GM06990 (cell line): ENCODE measurements around the gene TULP4.

Experiments
- DNase-seq: peaks from one replicate; pipeline ENCODE4 v3.0.0-alpha.2; 2011; ENCODE audit not compliant: insufficient read length; ENCODE audit errors: extremely low read depth
- H3K27me3 ChIP-seq: replicated peaks from 2 replicates; pipeline ENCODE4 v1.6.0; 2011; ENCODE audit warnings: low read length; ENCODE audit not compliant: control insufficient read depth, insufficient read depth
- H3K36me3 ChIP-seq: 2 replicates; pipeline ENCODE4 v1.5.1; 2011; ENCODE audit warnings: low read length; ENCODE audit not compliant: control insufficient read depth, insufficient read depth
- H3K4me3 ChIP-seq: replicated peaks from 2 replicates; pipeline ENCODE4 v1.5.1; 2011; ENCODE audit warnings: low read depth, mild to moderate bottlenecking, control low read depth, low read length
- TF ChIP-seq, protein P1 (sequence below): IDR thresholded peaks from 2 replicates; pipeline ENCODE4 v1.5.1; 2011; ENCODE audit warnings: low read length, control low read depth, mild to moderate bottlenecking, inconsistent platforms; ENCODE audit not compliant: insufficient read depth, poor library complexity, severe bottlenecking

The TULP4 gene

DNA sequence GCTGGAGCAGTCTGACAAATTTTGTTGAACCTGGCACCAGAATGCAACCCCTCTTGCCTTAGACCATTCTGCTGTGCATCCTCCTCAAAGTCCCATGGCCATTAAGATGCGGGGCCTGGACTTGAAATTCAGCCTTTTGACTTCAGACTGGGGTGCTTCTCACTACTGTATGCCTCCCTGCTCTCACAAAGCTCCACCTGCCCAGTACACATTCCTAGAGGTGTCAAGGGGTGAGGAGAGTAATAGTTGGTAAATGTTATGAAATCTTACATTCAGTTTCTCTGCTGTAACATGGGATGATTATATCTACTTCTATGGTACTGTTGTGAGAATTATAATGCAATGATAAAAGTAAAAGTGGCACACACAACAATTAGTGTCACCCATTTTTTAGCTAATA, 70.8 kb downstream of the TULP4 start:
- DNase-seq, result no peak
- no peak overlapping the region for H3K4me3 ChIP-seq
- H3K36me3 ChIP-seq, result no peaks in the 10 kb centered on the region
- TF ChIP-seq, protein P1, sequence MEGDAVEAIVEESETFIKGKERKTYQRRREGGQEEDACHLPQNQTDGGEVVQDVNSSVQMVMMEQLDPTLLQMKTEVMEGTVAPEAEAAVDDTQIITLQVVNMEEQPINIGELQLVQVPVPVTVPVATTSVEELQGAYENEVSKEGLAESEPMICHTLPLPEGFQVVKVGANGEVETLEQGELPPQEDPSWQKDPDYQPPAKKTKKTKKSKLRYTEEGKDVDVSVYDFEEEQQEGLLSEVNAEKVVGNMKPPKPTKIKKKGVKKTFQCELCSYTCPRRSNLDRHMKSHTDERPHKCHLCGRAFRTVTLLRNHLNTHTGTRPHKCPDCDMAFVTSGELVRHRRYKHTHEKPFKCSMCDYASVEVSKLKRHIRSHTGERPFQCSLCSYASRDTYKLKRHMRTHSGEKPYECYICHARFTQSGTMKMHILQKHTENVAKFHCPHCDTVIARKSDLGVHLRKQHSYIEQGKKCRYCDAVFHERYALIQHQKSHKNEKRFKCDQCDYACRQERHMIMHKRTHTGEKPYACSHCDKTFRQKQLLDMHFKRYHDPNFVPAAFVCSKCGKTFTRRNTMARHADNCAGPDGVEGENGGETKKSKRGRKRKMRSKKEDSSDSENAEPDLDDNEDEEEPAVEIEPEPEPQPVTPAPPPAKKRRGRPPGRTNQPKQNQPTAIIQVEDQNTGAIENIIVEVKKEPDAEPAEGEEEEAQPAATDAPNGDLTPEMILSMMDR, result no peak
- no peaks in the 10 kb centered on the region for H3K27me3 ChIP-seq

DNA sequence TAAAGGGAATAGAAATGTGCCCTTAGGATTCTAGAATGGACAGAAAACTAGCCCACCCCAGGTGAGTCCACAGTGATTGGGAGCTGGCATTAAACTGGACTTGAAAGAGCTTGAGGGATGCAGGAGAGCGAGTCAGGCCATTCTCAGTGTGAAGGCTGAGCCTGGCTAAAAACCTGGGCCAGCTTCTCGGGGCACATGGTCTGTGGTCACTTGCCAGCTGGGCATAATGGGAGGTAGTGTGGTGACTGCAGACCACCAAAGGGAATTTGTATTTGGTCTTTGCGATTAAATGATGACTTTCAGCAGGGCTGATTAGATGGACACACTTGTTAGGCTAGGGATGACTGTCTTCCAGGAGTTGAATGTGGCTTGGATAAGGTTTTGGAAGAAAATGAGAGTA, 71.3 kb downstream of the TULP4 start:
- Histone ChIP-seq H3K4me3 (no peak overlapping the region), H3K36me3 (no peaks in the 10 kb centered on the region), H3K27me3 (no peaks in the 10 kb centered on the region)
- DNase-seq, result no peak
- TF ChIP-seq, protein P1, result no peak

DNA sequence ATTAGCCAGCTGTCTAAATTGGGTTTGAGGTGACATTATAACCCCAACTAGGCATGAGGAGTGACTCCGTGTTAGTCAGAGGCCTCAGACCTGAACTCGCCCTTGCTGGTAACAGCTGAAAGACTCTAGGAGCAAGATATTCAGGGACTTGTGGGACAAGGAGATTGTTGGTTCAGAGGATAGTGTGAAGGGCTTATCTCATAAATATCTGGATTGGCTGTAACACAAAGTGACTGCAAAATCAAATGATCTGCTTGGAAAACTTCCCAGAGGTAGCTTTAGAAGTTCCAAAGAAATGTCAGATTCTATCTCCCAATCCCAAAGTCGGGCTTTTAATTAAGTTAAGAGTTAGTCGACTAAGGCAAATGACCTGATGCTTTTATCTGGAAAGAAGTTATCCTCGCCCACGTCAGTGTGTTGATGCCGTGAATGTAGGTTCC, 72.4 kb downstream of the TULP4 start:
- H3K4me3 ChIP-seq, result no peak overlapping the region
- TF ChIP-seq, protein P1, result no peak
- no peaks in the 10 kb centered on the region for H3K36me3 ChIP-seq
- no peak for DNase-seq
- no peaks in the 10 kb centered on the region for H3K27me3 ChIP-seq

DNA sequence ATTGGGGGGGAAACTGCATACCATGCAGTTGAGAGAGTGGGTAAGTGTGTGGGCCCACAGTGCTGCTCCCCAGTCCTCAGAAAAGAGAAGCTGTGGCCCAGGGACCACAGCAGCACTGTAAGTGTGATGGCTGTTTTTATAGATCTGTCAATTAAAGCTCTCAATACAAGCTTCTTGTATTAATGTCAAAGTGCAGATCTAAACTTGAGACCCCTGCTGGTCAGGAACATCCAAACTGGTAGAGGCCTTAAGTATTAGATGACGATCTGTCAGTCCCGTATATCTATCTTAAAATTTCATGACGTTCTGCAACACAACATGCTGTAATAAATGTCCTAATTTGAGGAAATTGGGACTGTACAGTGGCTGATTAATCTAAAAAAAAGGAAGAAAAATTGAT, 74.8 kb downstream of the TULP4 start:
- H3K27me3 ChIP-seq, result no peaks in the 10 kb centered on the region
- no peaks in the 10 kb centered on the region for H3K36me3 ChIP-seq
- TF ChIP-seq, protein P1, result peak; percentile 20
- H3K4me3 ChIP-seq, result no peak overlapping the region
- DNase-seq, result no peak

DNA sequence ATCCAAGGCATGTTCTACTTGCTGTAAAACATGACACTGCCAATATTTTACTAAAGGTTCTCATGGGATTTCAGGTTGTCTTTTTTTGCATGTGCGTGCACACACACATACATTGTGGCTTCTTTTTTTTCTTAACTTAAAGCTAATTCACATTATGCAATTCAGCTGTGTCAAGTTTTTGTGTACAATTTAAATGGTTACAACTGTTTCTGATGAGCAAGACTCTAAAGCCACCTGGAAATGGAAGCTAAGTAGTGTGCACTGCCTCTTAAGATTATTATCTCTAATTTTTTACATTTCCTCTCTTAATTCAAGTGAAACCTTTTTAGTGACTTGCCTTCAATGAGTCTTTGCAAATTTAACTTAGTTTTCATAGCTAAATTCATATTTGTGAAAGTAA, 75.3 kb downstream of the TULP4 start:
- no peak for DNase-seq
- no peaks in the 10 kb centered on the region for H3K36me3 ChIP-seq
- no peak overlapping the region for H3K4me3 ChIP-seq
- no peaks in the 10 kb centered on the region for H3K27me3 ChIP-seq
- TF ChIP-seq, protein P1, result no peak

DNA sequence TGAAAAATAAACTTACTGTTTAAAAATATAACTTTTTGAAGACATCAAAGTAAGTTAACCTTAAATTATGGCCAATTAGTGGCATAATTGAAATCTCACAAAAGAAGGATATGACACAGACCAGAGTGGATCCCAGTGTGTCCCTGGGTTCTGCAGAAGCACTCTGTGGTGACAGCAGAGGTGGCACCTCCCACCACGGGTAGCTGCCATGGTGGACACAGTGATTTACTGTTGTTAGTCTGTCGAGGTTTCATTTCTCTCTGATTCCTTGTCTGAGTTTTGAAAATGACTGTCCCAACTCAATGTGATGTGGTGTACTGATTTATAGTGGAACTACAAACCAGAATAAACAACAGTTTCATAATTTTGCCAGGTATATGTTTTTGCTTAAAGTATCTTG, 76.5 kb downstream of the TULP4 start:
- Histone ChIP-seq H3K27me3 (no peaks in the 10 kb centered on the region), H3K4me3 (no peak overlapping the region), H3K36me3 (no peaks in the 10 kb centered on the region)
- TF ChIP-seq, protein P1, result no peak
- DNase-seq, result no peak
